GM10266 (cell line): ENCODE measurements around the gene KCTD17.

Experiments used
- DNase-seq: peaks from one replicate; pipeline ENCODE4 v3.0.0; 2012; ENCODE audit errors: extremely low spot score
- TF ChIP-seq, protein P1 (sequence below): IDR thresholded peaks from 2 replicates; pipeline ENCODE4 v1.5.1; 2012; ENCODE audit warnings: mild to moderate bottlenecking, low read depth; ENCODE audit not compliant: control insufficient read depth, insufficient read depth; ENCODE audit errors: missing control alignments

The KCTD17 gene

DNA sequence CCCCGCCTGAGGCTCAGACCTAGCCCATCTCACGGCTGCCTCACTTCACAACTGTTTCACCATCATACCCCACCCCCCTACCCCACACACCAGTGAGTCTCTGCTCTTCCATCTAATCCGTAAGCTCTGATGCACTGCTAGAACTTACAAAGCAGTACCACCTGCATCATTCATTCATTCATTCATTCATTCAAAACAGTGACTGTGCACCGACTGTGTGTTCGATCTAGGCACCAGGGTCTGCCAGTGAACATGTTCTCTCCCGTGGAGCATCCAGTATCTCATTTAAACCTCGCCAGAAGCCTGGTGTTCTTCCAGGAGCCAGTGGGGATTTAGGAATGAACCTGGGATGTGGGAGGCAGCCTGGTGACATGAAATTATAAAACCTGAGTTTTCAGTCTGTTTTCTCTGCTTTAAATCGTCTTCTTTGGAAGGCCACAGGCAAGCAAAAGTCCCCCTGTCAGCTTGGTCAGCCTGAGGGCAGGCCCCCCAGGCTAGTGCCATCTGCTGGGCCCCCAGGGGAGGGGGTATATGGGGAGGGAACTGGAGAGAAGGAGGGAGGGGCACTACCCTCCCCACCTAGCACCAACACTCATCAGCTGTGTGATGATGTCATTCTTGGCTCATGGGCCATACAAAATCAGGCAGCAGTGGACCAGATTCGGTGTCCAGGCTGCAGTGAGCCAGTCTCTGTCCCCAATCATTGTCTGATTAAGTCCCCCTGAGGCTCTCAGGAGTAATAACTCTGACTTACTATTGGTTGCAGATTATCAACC is 39.6 kb downstream of the KCTD17 start:
- TF ChIP-seq, protein P1, sequence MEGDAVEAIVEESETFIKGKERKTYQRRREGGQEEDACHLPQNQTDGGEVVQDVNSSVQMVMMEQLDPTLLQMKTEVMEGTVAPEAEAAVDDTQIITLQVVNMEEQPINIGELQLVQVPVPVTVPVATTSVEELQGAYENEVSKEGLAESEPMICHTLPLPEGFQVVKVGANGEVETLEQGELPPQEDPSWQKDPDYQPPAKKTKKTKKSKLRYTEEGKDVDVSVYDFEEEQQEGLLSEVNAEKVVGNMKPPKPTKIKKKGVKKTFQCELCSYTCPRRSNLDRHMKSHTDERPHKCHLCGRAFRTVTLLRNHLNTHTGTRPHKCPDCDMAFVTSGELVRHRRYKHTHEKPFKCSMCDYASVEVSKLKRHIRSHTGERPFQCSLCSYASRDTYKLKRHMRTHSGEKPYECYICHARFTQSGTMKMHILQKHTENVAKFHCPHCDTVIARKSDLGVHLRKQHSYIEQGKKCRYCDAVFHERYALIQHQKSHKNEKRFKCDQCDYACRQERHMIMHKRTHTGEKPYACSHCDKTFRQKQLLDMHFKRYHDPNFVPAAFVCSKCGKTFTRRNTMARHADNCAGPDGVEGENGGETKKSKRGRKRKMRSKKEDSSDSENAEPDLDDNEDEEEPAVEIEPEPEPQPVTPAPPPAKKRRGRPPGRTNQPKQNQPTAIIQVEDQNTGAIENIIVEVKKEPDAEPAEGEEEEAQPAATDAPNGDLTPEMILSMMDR = no peak
- DNase-seq = no peak

DNA sequence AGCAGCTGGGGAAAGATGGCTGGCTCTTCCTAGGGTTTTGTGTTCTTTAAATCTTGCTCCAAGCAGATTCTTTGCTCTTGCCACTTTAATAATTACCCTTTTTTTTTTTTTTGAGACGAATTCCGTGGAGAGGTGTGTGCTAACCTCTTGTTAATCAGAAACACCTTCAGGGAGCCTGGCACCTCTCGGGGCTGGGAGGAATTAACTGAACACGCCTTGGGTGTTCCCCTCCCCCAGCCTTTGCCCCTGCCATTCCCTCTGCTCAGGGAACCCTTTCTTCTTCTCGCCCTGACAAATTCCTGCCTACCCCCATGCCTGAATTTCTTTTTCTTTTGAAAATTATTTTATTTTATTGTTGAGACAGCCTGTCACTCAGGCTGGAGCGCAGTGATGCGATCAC is 40.5 kb downstream of the KCTD17 start:
- TF ChIP-seq, protein P1 = no peak
- DNase-seq = no peak

DNA sequence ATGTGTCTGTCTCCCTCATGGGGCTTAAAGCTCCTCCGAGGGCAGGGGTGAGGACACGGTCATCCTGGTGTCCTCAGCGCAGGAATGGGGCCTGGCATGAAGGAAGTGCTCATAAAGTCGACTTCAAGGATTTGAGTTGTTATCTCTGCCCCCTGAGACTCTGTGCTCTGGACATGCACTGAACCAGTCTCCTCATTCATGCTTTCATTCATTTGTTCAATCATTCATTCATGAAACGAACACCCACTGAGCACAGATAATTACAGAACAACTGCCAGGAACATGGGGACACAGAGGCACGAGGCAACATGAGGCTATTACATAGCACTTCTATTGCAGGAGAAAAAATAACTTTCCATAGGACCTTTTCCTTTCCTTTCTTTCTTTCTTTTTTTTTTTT is 41.5 kb downstream of the KCTD17 start:
- DNase-seq = no peak
- TF ChIP-seq, protein P1 = no peak

DNA sequence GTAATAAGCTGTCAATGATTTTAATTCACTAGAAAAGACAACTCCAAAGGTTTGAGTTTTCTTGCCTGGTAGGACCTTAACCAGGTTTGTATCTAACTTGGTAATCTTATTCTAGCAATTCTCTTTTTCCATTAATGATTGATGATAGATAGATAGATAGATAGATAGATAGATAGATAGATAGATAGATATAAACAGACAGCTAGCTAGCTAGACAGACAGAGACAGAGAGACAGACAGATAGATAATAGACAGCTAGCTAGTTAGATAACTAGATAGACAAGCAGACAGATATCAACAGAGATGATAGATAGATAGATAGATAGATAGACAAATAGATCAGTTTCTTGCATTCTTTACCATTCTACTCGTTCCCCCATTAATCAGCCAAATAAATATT is 42.7 kb downstream of the KCTD17 start:
- TF ChIP-seq, protein P1 = no peak
- DNase-seq = no peak

DNA sequence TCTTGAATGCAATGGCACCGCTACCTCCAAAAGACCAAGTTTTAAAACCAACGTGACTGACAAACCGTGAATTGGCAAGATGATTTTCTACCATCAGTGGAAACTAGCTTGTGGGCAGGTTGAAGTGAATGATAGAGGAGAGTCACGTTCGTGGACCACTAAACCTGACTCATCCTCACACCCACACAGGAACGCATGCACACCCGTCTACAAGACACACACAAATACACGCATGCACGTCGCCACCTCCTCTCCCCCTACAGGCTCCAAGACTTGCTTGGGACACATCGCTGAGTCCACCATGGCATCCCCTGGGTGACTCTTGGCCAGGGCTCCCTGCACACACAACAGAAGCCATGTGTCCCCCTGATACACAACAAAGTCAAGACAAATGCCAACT is 43.6 kb downstream of the KCTD17 start:
- no peak for DNase-seq
- TF ChIP-seq, protein P1 = no peak

DNA sequence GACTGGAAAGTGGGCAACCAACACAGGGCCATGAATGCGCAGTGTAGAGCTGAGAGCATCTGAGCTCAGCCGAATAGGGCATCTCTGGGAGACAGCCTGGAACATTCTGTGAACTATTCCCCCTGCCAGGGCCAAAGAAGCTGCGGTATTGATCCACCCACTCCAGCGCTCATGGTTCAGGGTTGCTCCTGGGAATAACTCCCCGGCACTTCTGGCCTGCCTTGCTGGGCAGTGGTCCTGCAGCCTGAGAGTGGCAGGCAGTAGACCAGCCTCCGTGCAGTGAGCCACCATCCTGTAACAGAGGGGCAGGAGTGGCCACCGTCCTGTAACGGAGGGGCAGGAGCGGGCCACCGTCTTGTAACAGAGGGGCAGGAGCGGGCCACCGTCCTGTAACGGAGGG is 45.8 kb downstream of the KCTD17 start:
- no peak for DNase-seq
- TF ChIP-seq, protein P1 = no peak

DNA sequence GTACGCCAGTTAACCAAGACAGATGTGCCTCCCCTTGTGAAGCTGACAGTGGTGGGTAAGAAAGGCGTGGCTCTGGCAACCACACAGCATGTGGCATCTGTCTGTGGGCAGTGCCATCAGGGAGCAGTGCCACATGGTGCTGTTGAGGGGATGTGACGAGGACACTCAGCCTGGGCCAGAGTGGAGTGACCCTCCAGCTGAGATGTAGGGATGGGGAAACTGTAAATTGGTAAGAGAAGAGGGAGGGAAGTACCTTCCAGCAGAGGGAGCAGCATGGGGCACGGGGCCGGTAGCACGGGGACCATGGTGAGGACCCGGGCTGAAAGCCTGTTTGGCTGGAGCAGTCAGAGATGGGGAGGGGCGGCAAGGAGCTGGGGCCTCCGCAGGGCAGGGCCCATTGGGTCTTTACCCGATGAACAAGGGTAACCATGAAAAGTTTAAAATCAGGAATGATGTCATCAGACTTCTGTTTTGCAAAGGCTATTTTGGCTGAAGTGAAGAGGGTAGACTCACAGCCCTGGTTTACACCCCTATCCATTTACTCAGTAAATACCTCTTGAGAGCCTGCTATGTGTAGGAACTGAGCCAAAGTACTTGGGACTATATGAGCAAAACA is 47.5 kb downstream of the KCTD17 start:
- DNase-seq = no peak

More for the DNA sequence above, 47.5 kb downstream of the KCTD17 start:
- TF ChIP-seq, protein P1 = peak; percentile 4
